H9 (cell line): ENCODE measurements around the gene BLOC1S5. TPM values are rescaled to one million over a fixed set of nuclear protein-coding genes. Genes with fewer than 3 reads are reported as not detected.

ENCODE experiments used
- DNase-seq: peaks from one replicate; pipeline ENCODE4 v3.0.0-alpha.2; 2017
- H2AFZ ChIP-seq: one replicate; pipeline ENCODE4 v1.6.1; 2013; ENCODE audit warnings: mild to moderate bottlenecking, low read length, control low read depth, moderate library complexity
- H2AK5ac ChIP-seq: 2 replicates; pipeline ENCODE4 v1.6.1; 2013; ENCODE audit warnings: low read length, control low read depth, mixed read lengths; ENCODE audit not compliant: insufficient read length
- H2BK120ac ChIP-seq: one replicate; pipeline ENCODE4 v1.6.1; 2013; ENCODE audit warnings: low read depth, mild to moderate bottlenecking, low read length, control low read depth, inconsistent platforms; ENCODE audit not compliant: poor library complexity, severe bottlenecking
- H2BK12ac ChIP-seq: 2 replicates; pipeline ENCODE4 v1.6.1; 2013; ENCODE audit warnings: low read length, control low read depth, mixed read lengths, low read depth; ENCODE audit not compliant: insufficient read length
- H2BK15ac ChIP-seq: 2 replicates; pipeline ENCODE4 v1.6.1; 2013; ENCODE audit warnings: low read depth, low read length, control low read depth
- H2BK20ac ChIP-seq: one replicate; pipeline ENCODE4 v1.6.1; 2013; ENCODE audit warnings: low read depth, mild to moderate bottlenecking, low read length, control low read depth, inconsistent platforms; ENCODE audit not compliant: poor library complexity, severe bottlenecking
- H2BK5ac ChIP-seq: 2 replicates; pipeline ENCODE4 v1.6.1; 2013; ENCODE audit warnings: low read length, control low read depth, mixed read lengths; ENCODE audit not compliant: insufficient read length
- H3K14ac ChIP-seq: 2 replicates; pipeline ENCODE4 v1.6.1; 2013; ENCODE audit warnings: low read length, control low read depth; ENCODE audit not compliant: insufficient read depth
- H3K18ac ChIP-seq: 2 replicates; pipeline ENCODE4 v1.6.1; 2013; ENCODE audit warnings: low read depth, mild to moderate bottlenecking, mixed read lengths, low read length, control low read depth; ENCODE audit not compliant: insufficient read length
- H3K23ac ChIP-seq: 2 replicates; pipeline ENCODE4 v1.6.1; 2013; ENCODE audit warnings: low read length, control low read depth, mixed read lengths, low read depth; ENCODE audit not compliant: insufficient read length
- H3K23me2 ChIP-seq: 2 replicates; pipeline ENCODE4 v1.6.1; 2013; ENCODE audit warnings: low read depth, mild to moderate bottlenecking, mixed read lengths, low read length, control low read depth; ENCODE audit not compliant: insufficient read length, poor library complexity, severe bottlenecking
- H3K27ac ChIP-seq: 2 replicates; pipeline ENCODE4 v1.5.1; 2013; ENCODE audit warnings: low read length, control low read depth, mixed read lengths, low read depth; ENCODE audit not compliant: insufficient read length
- H3K27me3 ChIP-seq: 2 replicates; pipeline ENCODE4 v1.6.1; 2013; ENCODE audit warnings: low read length, control low read depth, inconsistent platforms; ENCODE audit not compliant: insufficient read depth
- H3K4ac ChIP-seq: 2 replicates; pipeline ENCODE4 v1.6.1; 2013; ENCODE audit warnings: low read depth, mild to moderate bottlenecking, control low read depth, inconsistent platforms, low read length, moderate library complexity
- H3K4me1 ChIP-seq: 2 replicates; pipeline ENCODE4 v1.6.1; 2013; ENCODE audit warnings: low read length, control low read depth, inconsistent platforms; ENCODE audit not compliant: insufficient read depth
- H3K4me2 ChIP-seq: 2 replicates; pipeline ENCODE4 v1.6.1; 2013; ENCODE audit warnings: low read length, control low read depth, mixed read lengths; ENCODE audit not compliant: insufficient read length, insufficient read depth
- H3K56ac ChIP-seq: 2 replicates; pipeline ENCODE4 v1.6.1; 2013; ENCODE audit warnings: low read depth, mild to moderate bottlenecking, mixed read lengths, low read length, control low read depth; ENCODE audit not compliant: insufficient read length
- H3K79me1 ChIP-seq: 2 replicates; pipeline ENCODE4 v1.6.1; 2013; ENCODE audit warnings: low read depth, mild to moderate bottlenecking, moderate library complexity, low read length, control low read depth, inconsistent platforms; ENCODE audit not compliant: insufficient read depth, poor library complexity, severe bottlenecking
- H3K79me2 ChIP-seq: 2 replicates; pipeline ENCODE4 v1.6.1; 2013; ENCODE audit warnings: low read length, control low read depth, inconsistent platforms; ENCODE audit not compliant: insufficient read depth
- H3K9ac ChIP-seq: 2 replicates; pipeline ENCODE4 v1.6.1; 2013; ENCODE audit warnings: low read length, control low read depth, mixed read lengths; ENCODE audit not compliant: insufficient read length; ENCODE audit errors: extremely low read depth
- H3K9me3 ChIP-seq: one replicate; pipeline ENCODE4 v1.6.1; 2013; ENCODE audit warnings: low read depth, low read length, inconsistent platforms; ENCODE audit not compliant: control insufficient read depth
- H3T11ph ChIP-seq: one replicate; pipeline ENCODE4 v1.6.1; 2013; ENCODE audit warnings: mild to moderate bottlenecking, low read length, control low read depth, inconsistent platforms
- H4K20me1 ChIP-seq: one replicate; pipeline ENCODE4 v1.6.1; 2013; ENCODE audit not compliant: control insufficient read depth, insufficient read length, insufficient read depth
- H4K5ac ChIP-seq: 2 replicates; pipeline ENCODE4 v1.6.1; 2013; ENCODE audit warnings: low read depth, mild to moderate bottlenecking, mixed read lengths, low read length, control low read depth; ENCODE audit not compliant: insufficient read length
- H4K8ac ChIP-seq: replicated peaks from 2 replicates; pipeline ENCODE4 v1.6.1; 2013; ENCODE audit warnings: low read length, control low read depth, mixed read lengths, low read depth; ENCODE audit not compliant: insufficient read length
- H4K91ac ChIP-seq: 2 replicates; pipeline ENCODE4 v1.6.1; 2013; ENCODE audit warnings: low read depth, mild to moderate bottlenecking, moderate library complexity, mixed read lengths, low read length, control low read depth; ENCODE audit not compliant: insufficient read length
- H3K27ac Mint-ChIP-seq, 3 experiments: 2 replicates in 2 of 3; 3 replicates in 1 of 3; pipeline ENCODE4 v1.8.0; 2020 to 2021; ENCODE audit warnings: mixed read lengths in 3 of 3, mild to moderate bottlenecking in 1 of 3, moderate library complexity in 1 of 3
- H3K27me3 Mint-ChIP-seq: 2 replicates; pipeline ENCODE4 v1.8.0; 2021; ENCODE audit warnings: low read depth, mild to moderate bottlenecking, moderate library complexity, mixed read lengths
- H3K36me3 Mint-ChIP-seq, 3 experiments: 2 replicates in 2 of 3; 3 replicates in 1 of 3; pipeline ENCODE4 v1.8.0; 2020 to 2021; ENCODE audit warnings: low read depth in 3 of 3, mixed read lengths in 3 of 3; ENCODE audit not compliant: insufficient read depth in 1 of 3
- H3K4me1 Mint-ChIP-seq, 2 experiments: 2 replicates each; pipeline ENCODE4 v1.8.0; 2020; ENCODE audit warnings: mixed read lengths in 2 of 2
- H3K4me3 Mint-ChIP-seq, 2 experiments: 2 replicates in 1 of 2; 3 replicates in 1 of 2; pipeline ENCODE4 v1.8.0; 2020 to 2021; ENCODE audit warnings: mild to moderate bottlenecking in 2 of 2, mixed read lengths in 2 of 2, moderate library complexity in 1 of 2
- H3K9me3 Mint-ChIP-seq, 2 experiments: 2 replicates in 1 of 2; 3 replicates in 1 of 2; pipeline ENCODE4 v1.8.0; 2020; ENCODE audit warnings: mild to moderate bottlenecking in 2 of 2, mixed read lengths in 2 of 2, moderate library complexity in 1 of 2
- CTCF ChIP-seq: fragments of 200-600 bp; sonication (generic); conservative IDR thresholded peaks from 3 replicates; pipeline ENCODE4 v1.8.0; 2021; ENCODE audit warnings: antibody characterized with exemption, mild to moderate bottlenecking
- WGBS: extraction: QIAGEN DNeasy Blood & Tissue Kit; methylation state at CpG from one replicate; pipeline ENCODE4 v1.1.7; 2013; ENCODE audit warnings: missing lambda C conversion rate, low lambda C conversion rate, mixed read lengths; ENCODE audit not compliant: insufficient read length; ENCODE audit errors: extremely low coverage; 5-methylcytosine and 5-hydroxymethylcytosine counted together
- total RNA-seq: library from RNA; stranded (reverse); gene quantifications from 2 replicates; pipeline ENCODE4 v1.2.1, GENCODE V29; 2021

BLOC1S5 gene
- total RNA-seq, 1 experiment from 2014 or later, result 15.6 TPM

- H3K27me3 ChIP-seq, result no peaks in the 10 kb centered on the region
- H2BK20ac ChIP-seq, result no peak overlapping the region
- no peak overlapping the region for H2BK5ac ChIP-seq
- no peak overlapping the region for H3K9ac ChIP-seq
- H4K20me1 ChIP-seq, result no peaks in the 10 kb centered on the region
- H3T11ph ChIP-seq, result no peak overlapping the region
- H2BK15ac ChIP-seq, result no peak overlapping the region
- H4K91ac ChIP-seq, result no peak overlapping the region
- H3K79me2 ChIP-seq, result no peaks in the 10 kb centered on the region
- H3K27ac ChIP-seq, result no peak overlapping the region
- no peak overlapping the region for H3K14ac ChIP-seq
- H3K9me3 ChIP-seq, result no peaks in the 10 kb centered on the region
- H3K36me3 Mint-ChIP-seq, result peaks cover 0 to 8% (median 7%) of the 10 kb centered on the region in 3 experiments; a peak in 4 of 7 replicates
- H3K4me1 Mint-ChIP-seq, result peaks cover 23 to 35% of the 10 kb centered on the region in 2 experiments
- no peaks in the 10 kb centered on the region for H3K9me3 Mint-ChIP-seq
- H3K27ac Mint-ChIP-seq, result no peak overlapping the region
- no peak overlapping the region for H3K18ac ChIP-seq
- no peaks in the 10 kb centered on the region for H3K23me2 ChIP-seq
- H3K4me1 ChIP-seq, result no peaks in the 10 kb centered on the region; the same call in 1 of the 2 replicates
- H3K4me3 Mint-ChIP-seq, result no peak overlapping the region
- H3K27me3 Mint-ChIP-seq, result no peaks in the 10 kb centered on the region
- H3K79me1 ChIP-seq, result no peaks in the 10 kb centered on the region
- H3K4ac ChIP-seq, result no peak overlapping the region
- no peak overlapping the region for H3K4me2 ChIP-seq
- H3K56ac ChIP-seq, result no peak overlapping the region
- DNase-seq, result no peak
- no peak for TF ChIP-seq CTCF
- H4K8ac ChIP-seq, result no peak overlapping the region
- no peak overlapping the region for H3K23ac ChIP-seq
- no peak overlapping the region for H2BK12ac ChIP-seq
- H2BK120ac ChIP-seq, result no peak overlapping the region
- WGBS, result no CpG with 5 or more reads among the region's 3 CpGs
- H4K5ac ChIP-seq, result no peak overlapping the region
- no peak overlapping the region for H2AFZ ChIP-seq
- H2AK5ac ChIP-seq, result no peak overlapping the region
These were observed 49.2 kb downstream of the BLOC1S5 start for GRCh38 chr6:8014947-8015346.
